CD1c-positive myeloid dendritic cell (primary cell): Measurements from ENCODE around the gene OR52K2.
"Not testable (repeated sequence)": the region's sequence is repeated elsewhere in the genome, so short reads cannot be mapped to it uniquely, and the experiment has no call there.

Experiments used
- DNase-seq: peaks from one replicate; pipeline ENCODE4 v3.0.0-alpha.2; 2016; ENCODE audit errors: extremely low spot score

OR52K2 gene

GRCh38 chr11:4480577-4481239, 31.6 kb downstream of the OR52K2 start:
- no peak for DNase-seq

GRCh38 chr11:4481240-4481582, 32.1 kb downstream of the OR52K2 start:
- DNase-seq = no peak

DNA sequence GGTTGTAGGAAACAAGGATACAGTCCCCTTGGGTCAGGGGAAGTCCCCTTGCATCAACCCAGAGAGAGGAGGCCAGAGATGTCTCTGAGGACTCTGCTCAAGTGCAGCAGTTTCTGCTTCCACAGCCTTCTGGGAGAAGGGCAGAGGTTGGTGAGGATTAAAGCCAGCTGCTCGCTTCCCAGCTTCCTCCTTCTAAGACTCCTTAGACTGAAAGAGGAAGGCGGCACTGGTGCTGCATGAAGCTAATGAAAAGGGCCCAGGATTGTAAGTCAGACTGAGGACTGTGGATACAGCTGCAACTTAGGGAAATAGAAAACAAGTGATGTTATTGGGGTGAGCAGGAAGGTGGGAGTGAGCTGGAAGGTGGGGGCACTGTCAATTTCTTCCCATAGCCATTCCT, 33.4 kb downstream of the OR52K2 start, which contains the start of gene OR52K1:
Gene OR52K1, plus strand, starts transcription at position 202 of the 400 bp plus-strand sequence. CDS start 6,255 bp downstream, outside the sequence.
- peak; percentile 72 for DNase-seq

GRCh38 chr11:4484310-4484709, 35.2 kb downstream of the OR52K2 start:
- DNase-seq = no peak

- DNase-seq = not testable (repeated sequence)
Observed at GRCh38 chr11:4491405-4491804, 42.3 kb downstream of the OR52K2 start.

DNA sequence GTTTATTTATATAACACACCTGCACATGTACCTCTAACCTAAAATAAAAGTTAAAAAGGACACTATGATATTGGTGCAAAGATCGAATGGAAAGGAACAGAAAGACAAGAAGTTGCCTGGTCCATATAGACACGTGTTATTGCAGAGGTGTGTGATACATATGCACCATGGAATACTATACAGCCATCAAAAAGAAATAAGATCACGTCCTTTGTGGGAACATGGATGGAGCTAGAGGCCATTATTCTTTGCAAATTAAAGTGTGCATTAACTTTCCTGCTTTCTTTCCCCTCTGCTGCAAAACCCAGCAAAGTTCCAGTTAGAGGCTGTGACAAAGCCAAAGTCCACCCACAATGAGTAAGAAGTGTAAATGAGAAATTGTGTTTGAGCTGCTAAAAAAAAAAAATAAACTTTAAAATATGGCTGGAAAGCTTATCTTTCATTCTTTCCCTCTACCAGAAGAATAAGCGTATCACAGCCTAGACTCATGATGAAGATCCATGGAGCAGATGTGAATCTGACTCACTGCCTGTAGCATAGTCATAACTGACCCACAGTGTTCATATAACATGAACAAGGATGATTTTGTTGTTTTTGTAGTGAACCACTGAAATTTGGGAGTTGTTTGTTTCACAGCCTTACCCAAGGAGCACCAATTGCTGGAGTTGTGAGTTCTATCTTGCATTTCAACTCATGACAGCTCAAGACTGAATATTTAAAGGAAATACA, 42.9 kb downstream of the OR52K2 start:
- DNase-seq = no peak

DNA sequence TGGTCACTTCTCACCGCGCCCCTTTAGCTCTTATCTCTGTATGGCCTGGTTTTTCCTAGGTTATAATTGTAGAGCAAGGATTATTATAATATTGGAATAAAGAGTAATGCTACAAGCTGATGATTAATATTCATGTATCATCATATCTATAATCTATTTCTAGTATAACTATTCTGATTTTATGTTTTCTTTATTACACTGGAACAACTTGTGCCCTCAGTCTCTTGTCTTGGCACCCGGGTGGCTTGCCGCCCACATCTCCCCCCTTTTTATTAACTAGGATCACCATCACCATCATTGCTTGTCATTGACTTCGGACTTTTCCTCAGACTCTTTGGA, 44.4 kb downstream of the OR52K2 start:
- no peak for DNase-seq

DNA sequence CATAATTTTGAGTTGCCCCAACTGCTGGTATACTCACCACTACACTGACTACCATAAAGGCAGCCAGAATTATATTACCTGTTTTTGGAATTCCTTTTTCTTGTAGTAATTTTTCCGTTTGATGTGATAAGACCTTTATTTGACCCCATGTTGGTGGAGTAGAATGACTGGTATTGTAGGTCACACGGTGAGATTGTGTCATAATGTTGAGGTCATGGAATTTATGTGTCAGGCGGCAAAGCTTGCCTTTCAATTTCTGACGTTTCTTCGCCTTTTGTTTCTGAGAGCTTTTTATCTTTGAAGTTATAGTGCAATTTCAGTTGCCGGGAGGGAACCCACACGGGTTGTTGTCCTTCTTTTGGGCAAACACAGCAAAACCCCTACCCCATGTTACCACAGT, 46.4 kb downstream of the OR52K2 start:
- DNase-seq = no peak

GRCh38 chr11:4495986-4496385, 46.9 kb downstream of the OR52K2 start:
- DNase-seq = no peak

DNA sequence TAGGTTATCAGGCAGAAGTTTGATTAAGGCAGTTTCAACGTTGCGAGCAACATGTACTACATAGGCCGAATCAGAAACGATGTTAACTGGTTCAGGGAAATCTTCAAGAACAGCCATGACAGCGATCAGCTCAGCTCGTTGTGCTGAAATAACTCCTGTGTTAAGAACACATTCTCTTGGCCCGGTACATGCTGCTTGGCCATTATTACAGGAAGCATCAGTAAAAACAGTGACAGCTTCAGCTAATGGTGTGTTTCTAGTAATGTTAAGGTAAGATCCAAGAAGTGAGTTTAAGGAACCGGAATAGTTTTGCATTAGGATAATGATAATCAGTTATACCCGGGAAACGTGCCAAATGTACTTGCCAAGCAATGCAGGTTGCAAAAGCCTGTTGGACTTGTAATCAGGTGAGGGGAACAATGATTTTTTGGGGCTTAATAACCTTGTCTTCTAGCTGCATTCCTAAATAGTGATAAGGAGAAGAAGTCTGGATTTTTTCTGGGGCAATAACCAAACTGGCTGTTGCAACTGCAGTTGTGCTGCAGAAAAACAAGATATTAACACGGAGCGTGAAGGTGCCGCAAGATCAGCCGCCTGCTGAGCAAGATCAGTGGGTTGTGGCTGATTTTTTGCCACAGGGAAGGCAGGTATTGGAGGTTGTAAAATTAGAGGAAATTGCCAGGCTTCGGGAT, 47.6 kb downstream of the OR52K2 start:
- DNase-seq = no peak
